ENCODE results near the gene GPR107.

GRCh38 chr9:130064621-130065020 is 10.9 kb downstream of the GPR107 start:
- TF ChIP-seq POLR2A (IDR thresholded peaks at IDR 0.05), result no peak
- TF ChIP-seq CTCF (IDR thresholded peaks at IDR 0.05), result no peak

Data from lower leg skin (tissue), 3 donors.